Thymus (tissue), 11 donors: ENCODE results near the gene CD164L2. TPM values are rescaled to one million over a fixed set of nuclear protein-coding genes. Genes with fewer than 3 reads are reported as not detected.

ENCODE experiments used
- DNase-seq, 9 donors: peaks; one replicate each; pipeline ENCODE4 v3.0.0-alpha.2; 2013; ENCODE audit warnings: low spot score in 9 of 9, low read depth in 6 of 9, missing footprints in 1 of 9
- H3K27ac ChIP-seq, 2 donors: one replicate each; pipeline ENCODE4 v1.5.1; 2013; ENCODE audit warnings: control low read depth in 1 of 2, low read depth in 1 of 2, low read length in 1 of 2, mild to moderate bottlenecking in 1 of 2, moderate library complexity in 1 of 2
- H3K27me3 ChIP-seq, 2 donors: one replicate each; pipeline ENCODE4 v1.5.1; 2013; ENCODE audit warnings: low read length in 1 of 2; ENCODE audit not compliant: control insufficient read depth in 2 of 2, insufficient read depth in 1 of 2
- H3K36me3 ChIP-seq, 2 donors: one replicate each; pipeline ENCODE4 v1.5.1; 2013; ENCODE audit warnings: low read length in 1 of 2, mild to moderate bottlenecking in 1 of 2, moderate library complexity in 1 of 2; ENCODE audit not compliant: control insufficient read depth in 2 of 2, insufficient read depth in 2 of 2
- H3K4me1 ChIP-seq, 2 donors: one replicate each; pipeline ENCODE4 v1.5.1; 2013; ENCODE audit warnings: low read length in 2 of 2; ENCODE audit not compliant: control insufficient read depth in 2 of 2, insufficient read depth in 2 of 2
- H3K4me3 ChIP-seq, 2 donors: one replicate each; pipeline ENCODE4 v1.5.1; 2013; ENCODE audit warnings: low read length in 2 of 2, control low read depth in 1 of 2, mild to moderate bottlenecking in 1 of 2
- H3K9me3 ChIP-seq, 2 donors: one replicate each; pipeline ENCODE4 v1.5.1; 2013; ENCODE audit warnings: low read length in 1 of 2, mild to moderate bottlenecking in 1 of 2; ENCODE audit not compliant: control insufficient read depth in 2 of 2, insufficient read depth in 1 of 2
- WGBS: extraction: QIAGEN DNeasy Blood & Tissue Kit; methylation state at CpG from one replicate; pipeline ENCODE4 v1.1.7; 2013; 5-methylcytosine and 5-hydroxymethylcytosine counted together
- polyA plus RNA-seq: library from polyadenylated mRNA; stranded (reverse); fragments of 200-250 nt; gene quantifications from one replicate; pipeline ENCODE4 v1.2.3, GENCODE V29; 2013
- total RNA-seq: library from RNA; stranded (reverse); fragments of 120-200 nt; gene quantifications from one replicate; pipeline ENCODE4 v1.2.4, GENCODE V29; 2013
- donor health status: healthy.

Gene CD164L2
- total and polyA plus RNA-seq, 2 donors: 0.05 to 2.4 TPM

GRCh38 chr1:27330786-27331185 lies 52.3 kb downstream of the CD164L2 start:
- Histone ChIP-seq H3K36me3 (peaks cover 69 to 91% of the 10 kb centered on the region in 2 donors), H3K4me3 (no peak overlapping the region), H3K27me3 (no peaks in the 10 kb centered on the region), H3K27ac (no peak overlapping the region), H3K4me1 (peaks cover 0 to 2% of the 10 kb centered on the region in 2 donors), H3K9me3 (no peaks in the 10 kb centered on the region)
- WGBS: 98% methylated on average over 8 of the region's 8 CpGs
- no peak for DNase-seq

Other genes with a start within 250 kb of the CD164L2 start
- 1.7 TPM for gene SLC9A1, start 228.2 kb downstream of the CD164L2 start, total RNA-seq
- gene SLC9A1, start 228.2 kb downstream of the CD164L2 start, polyA plus RNA-seq: 11.1 TPM
- gene WDTC1, start 148.7 kb downstream of the CD164L2 start, total RNA-seq: 10.8 TPM
- 19.2 TPM for gene WDTC1, start 148.7 kb downstream of the CD164L2 start, polyA plus RNA-seq
- 22.8 TPM for gene TMEM222, start 61.2 kb downstream of the CD164L2 start, total RNA-seq
- gene TMEM222, start 61.2 kb downstream of the CD164L2 start, polyA plus RNA-seq: 35.5 TPM
- 49.4 TPM for gene SYTL1, start 41.3 kb downstream of the CD164L2 start, total RNA-seq
- 167 TPM for gene SYTL1, start 41.3 kb downstream of the CD164L2 start, polyA plus RNA-seq
- 5.3 TPM for gene MAP3K6, start 16.4 kb downstream of the CD164L2 start, total RNA-seq
- gene MAP3K6, start 16.4 kb downstream of the CD164L2 start, polyA plus RNA-seq: 45.0 TPM
- 0.47 TPM for gene FCN3, start 8.5 kb downstream of the CD164L2 start, total RNA-seq
- 10.7 TPM for gene FCN3, start 8.5 kb downstream of the CD164L2 start, polyA plus RNA-seq
- 0.09 TPM for gene GPR3, start 9.3 kb upstream of the CD164L2 start, total RNA-seq
- 0.37 TPM for gene GPR3, start 9.3 kb upstream of the CD164L2 start, polyA plus RNA-seq
- 14.2 TPM for gene WASF2, start 106.8 kb upstream of the CD164L2 start, total RNA-seq
- gene WASF2, start 106.8 kb upstream of the CD164L2 start, polyA plus RNA-seq: 47.4 TPM
- gene AHDC1, start 220.8 kb upstream of the CD164L2 start, total RNA-seq: 4.2 TPM
- gene AHDC1, start 220.8 kb upstream of the CD164L2 start, polyA plus RNA-seq: 22.6 TPM